GM19467 (cell line): Measurements from ENCODE around the gene KRT73.

ENCODE experiments used
- ATAC-seq: cut with Tn5 transposase; IDR thresholded peaks from one replicate; pipeline ENCODE4 v1.9.1; 2021; ENCODE audit warnings: mild to moderate bottlenecking, moderate library complexity; ENCODE audit not compliant: unreplicated experiment

Gene KRT73

GRCh38 chr12:52646613-52647012 lies 28.3 kb upstream of the KRT73 start:
- ATAC-seq, result no peak

- ATAC-seq, result no peak
Measured at GRCh38 chr12:52645982-52646381, 27.6 kb upstream of the KRT73 start.

DNA sequence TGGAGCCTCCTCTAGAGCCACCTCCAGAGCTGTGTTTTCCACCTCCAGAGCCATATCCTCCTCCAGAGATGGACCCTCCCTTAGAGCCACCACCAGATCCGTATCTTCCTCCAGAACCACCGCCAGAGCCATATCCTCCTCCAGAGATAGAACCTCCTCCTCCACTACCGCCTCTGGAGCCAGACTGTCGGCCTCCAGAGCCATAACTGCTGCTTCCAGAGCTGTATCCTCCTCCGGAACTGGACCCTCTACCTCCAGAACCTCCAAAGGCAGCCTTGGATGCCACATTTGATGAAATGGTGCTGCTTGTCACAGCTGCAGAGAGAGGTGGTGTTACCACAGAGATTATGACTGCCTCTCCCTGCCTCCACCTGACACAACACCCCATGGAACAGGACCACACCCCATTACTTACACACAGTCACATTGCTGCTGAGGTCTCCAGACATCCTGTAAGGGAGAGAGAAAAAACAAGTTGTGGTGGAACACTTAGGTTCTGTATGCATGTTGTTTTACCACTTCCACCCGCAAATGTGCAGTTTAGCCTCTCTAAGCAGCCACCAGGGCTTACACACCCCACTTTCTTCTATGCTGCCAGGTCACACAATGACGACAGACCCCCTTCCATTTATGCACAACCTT lies 26.9 kb upstream of the KRT73 start:
- ATAC-seq, result no peak

GRCh38 chr12:52644078-52644415 lies 25.7 kb upstream of the KRT73 start:
- ATAC-seq, result no peak

- ATAC-seq, result no peak
Measured at GRCh38 chr12:52643233-52644077, 25.1 kb upstream of the KRT73 start.

DNA sequence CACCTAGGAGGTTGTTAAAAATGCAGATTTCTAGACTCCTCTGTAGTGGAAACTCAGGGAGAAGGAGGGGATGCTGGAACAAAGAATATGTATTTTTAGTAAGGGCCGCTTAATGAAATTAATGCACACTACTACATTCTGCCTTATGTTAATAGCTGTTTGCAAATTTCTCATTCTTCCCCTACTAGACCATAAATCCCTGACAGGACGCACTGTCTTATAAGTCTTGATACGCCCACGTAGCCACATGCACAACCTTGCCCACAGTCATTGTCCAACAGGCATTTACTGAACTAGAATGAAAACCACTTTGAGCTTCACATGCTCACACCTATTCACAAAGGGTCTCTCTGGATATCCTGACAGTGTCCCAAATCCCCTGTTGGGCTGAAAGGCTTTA lies 23.1 kb upstream of the KRT73 start:
- ATAC-seq, result no peak

DNA sequence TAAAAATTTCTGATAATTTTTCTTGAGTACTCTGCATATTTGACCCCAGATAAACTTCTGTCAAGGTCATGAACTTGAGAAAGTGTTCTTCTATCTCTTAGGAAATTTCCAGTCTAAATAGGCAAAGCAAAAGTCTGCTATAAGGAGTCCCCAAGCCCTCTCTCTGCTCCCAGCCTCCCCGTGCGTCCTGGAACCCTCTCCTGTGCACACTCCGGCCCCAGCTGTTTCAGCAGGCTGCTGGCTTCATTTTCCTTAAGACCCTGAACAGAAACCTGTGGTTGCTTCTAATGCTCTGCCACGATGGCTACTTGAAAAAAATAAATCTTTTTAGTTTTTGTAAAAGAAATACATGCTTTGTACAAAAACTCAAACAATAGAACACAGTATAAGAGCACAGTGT lies 18.9 kb upstream of the KRT73 start:
- no peak for ATAC-seq

DNA sequence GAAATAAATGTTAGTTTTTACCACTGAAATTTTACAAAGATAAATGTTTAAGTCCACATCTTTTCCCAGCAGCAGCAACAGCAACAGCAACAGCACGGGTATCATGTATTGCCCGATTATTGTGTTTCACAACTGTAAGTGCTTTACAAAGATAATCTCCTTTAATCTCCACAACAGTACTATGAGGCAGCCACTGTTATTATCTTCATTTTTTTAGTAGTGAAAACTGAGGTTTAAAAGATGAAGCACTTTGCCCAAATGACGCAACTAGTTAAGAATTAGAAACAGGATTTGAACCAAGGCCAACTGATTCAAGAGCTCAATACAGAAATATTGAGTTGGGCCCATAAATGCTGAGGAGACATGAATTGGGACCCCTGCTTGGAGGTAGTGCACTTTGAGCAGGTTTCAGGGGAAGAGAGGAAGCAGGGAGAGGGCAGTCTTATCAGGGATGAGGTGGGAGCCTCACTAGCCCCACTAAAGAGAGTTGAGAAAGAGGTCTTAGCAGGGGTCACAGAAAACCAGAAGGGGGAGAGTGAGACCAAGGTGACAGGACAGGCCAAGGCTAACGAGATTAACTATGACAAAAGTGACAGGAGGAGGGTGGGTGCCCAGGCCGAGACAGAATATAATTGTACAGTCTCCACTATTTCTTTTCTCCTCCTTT lies 18.4 kb upstream of the KRT73 start:
- no peak for ATAC-seq

DNA sequence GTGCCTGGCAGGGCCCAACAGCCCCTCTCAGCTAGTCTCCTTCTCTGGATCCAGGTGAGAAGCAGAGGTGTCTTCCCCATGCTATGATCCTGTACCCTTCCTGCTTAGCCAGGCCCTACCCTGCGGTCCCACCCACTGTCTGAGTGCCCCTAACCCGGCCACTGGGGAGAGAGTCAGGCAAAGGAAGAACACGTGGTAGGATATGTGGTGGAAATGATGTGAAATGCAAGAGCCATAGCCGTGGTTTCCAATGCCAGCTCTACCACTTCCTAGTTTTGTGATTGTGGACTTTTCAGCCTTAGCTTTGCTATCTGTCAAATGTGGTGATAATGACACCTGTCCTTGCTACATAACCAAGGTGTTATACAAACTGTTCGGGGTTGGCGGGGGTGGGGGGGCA lies 17.8 kb upstream of the KRT73 start:
- no peak for ATAC-seq

DNA sequence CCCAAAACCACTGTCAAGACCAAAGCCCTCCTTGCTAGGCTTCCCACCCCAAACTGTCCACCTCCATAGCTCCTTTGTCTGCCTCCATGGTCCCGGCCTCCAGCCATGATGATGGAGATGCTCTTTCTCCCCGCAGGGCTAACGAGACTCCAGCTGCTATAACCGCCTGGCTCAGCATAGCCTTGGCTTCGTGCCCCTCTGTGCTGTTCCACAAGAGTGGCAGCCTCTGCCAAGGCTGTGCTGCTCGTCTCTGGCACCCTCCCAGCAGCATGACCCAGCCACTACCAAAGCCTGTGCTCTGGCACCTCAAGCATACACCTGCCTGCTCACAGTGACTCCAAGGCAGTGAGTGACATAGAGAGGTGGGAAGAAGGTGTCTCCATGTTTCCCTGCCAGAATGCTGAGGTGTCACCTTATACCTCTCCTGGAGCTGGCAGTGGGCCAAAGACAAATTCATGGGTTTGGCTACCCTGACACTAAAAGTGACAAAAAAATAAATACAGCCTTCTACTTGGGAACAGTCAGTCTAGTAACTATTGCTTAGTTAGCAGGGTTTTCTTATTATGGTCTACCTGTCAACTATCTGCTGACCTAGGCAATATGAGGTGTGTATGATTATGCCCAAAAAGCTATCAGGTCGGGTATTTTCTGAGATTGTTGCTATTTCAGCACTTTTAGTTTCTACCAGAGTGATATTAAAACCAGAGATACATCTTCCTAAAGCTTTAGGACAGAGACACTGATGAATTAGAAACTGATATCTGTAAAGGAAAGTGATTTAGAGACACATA lies 16.1 kb upstream of the KRT73 start:
- ATAC-seq, result no peak

DNA sequence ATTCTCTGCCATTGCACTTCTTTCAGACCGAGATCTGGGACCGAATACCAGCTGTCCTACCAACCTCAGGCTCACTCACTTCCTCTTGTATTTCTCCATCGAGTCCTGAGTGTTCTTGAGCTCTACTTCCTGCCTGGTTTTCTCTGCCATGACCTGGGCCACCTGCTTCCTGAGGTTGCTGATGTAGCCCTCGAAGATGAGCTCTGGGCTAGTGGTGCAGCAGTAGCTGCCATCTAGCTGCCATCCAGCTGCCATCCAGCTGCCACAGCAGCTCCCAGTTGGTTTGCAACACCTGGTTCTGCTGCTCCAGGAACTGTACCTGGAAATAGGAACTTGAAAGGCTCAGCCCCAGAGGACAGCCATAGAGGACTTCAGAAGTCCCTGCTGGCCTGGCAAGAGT lies 15.0 kb upstream of the KRT73 start:
- ATAC-seq, result no peak

GRCh38 chr12:52632656-52633055 lies 14.3 kb upstream of the KRT73 start:
- ATAC-seq, result no peak

GRCh38 chr12:52631676-52632459 lies 13.5 kb upstream of the KRT73 start:
- ATAC-seq, result no peak

- ATAC-seq, result no peak
Measured at GRCh38 chr12:52631264-52631663, 12.9 kb upstream of the KRT73 start.

DNA sequence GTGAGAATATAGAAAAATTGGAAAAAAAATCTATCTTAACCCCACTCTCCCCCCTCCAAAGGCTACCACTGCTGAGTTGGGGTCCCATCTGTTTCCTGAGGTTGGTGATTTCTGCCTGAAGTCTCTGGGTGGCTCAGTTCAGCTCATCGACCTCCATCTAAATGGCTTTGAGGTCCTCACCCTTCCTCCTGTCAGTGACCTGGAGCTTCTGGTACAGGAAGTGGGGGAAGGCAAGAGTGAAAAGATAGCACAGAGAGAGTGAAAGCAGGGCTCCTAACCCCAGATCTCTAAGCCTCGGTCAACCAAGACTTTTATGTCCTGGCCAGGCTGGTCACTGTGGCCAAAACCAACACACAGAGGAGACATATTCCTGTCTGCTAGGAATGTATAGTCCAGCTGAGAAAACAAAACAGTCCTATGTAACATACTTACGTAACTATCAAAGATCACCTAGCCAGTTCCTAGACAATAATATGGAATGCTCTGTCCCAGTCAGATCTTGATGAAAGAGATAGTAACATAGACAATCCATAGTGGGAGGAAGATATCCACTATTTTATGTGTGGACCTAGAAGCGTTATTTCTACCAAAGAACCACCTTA lies 12.3 kb upstream of the KRT73 start:
- no peak for ATAC-seq

DNA sequence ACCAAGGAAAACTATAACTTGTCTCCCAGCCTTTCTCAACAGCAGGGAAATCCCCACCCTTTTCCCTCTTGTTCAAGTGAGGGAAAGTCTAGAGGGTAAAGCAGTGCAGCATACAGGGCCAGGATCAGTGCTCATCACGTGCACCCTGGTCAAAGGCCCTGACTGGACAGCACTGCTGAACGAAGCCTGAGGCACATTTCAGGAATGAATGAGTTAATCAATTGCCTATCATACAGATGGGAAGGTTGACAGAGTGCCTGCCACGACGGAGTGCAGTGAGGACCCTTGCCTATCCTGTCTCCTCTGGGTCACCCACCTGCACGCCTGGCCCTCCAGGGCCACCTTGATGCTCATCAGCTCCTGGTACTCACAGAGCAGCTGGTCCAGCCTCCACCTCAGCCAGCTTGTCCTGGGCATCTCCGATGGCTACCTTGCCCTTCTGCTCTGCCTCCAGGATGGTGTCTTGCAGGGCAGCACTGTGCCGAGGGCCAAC lies 11.7 kb upstream of the KRT73 start:
- ATAC-seq, result no peak

DNA sequence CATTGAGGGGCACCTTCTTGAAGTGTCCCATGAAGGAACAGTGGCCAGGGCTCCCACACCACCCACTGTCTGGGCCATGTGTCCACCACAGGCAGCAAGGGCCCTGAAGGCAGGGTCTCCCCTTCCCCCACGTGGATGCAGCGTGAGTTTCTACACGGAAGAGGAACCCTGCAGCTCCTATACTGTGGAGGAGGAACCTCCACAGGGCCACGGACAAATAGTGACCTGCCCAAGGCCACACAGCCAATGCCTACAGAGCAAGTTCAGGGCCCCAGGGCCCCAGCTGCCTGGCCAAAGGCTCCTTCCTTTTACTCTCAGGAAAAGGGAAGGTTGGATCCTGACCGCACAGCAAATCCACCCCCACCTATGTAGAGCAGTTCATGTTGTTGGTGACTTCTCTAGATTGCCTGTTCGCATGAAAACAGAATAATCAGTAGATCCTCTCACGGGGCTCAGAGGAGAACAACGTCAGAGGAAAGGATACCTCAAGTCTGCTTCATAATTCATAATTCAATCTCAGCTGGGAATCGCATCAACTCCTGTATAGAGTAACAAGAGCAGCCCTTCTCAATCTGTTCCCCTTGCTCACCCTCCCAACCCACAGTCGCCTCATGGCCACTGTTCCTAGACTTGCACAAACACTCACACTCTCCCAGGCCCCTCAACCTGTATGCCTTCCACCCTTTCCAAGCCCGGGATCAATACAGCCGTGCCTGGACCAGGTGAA lies 11.1 kb upstream of the KRT73 start:
- no peak for ATAC-seq

DNA sequence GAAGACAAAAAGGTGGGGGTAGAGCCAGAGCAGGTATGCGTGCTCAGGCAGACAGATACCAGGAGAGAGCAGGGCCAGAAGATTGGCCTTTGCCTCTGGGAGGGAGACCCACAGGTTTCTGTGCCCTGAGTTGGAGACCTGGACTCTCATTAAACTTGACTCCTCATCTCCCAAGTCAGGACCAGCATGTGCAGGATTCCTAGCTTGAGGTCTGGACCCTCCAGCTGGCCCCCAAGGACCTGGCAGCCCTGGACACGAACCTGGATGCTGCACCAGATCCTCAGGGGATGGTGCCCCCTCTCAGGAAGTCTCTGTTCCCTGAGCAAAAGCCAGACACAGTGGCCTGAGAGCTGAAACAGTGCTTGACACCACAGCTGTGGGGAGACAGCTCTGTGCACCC lies 10.5 kb upstream of the KRT73 start:
- no peak for ATAC-seq

- ATAC-seq, result no peak
Measured at GRCh38 chr12:52628111-52628507, 9.8 kb upstream of the KRT73 start.
